ENCODE measurements around the gene ARRB1.

ARRB1 gene

GRCh38 chr11:75238595-75239440, 112.6 kb downstream of the ARRB1 start:
- ChIA-PET CTCF (interaction anchor here (0.8 to 17.1 kb wide), 7 partner anchors 9 to 216 kb away, joined by 3 to 496 read pairs (median 3); partner anchors contain the start of gene SLCO2B1), POLR2A (interaction anchor here (0.6 kb wide), 1 partner anchor 99 kb away, joined by 9 read pairs; no protein-coding TSS in a partner anchor)
- no peak for DNase-seq (ENCODE audit: extremely low spot score)
- TF ChIP-seq, protein P1, sequence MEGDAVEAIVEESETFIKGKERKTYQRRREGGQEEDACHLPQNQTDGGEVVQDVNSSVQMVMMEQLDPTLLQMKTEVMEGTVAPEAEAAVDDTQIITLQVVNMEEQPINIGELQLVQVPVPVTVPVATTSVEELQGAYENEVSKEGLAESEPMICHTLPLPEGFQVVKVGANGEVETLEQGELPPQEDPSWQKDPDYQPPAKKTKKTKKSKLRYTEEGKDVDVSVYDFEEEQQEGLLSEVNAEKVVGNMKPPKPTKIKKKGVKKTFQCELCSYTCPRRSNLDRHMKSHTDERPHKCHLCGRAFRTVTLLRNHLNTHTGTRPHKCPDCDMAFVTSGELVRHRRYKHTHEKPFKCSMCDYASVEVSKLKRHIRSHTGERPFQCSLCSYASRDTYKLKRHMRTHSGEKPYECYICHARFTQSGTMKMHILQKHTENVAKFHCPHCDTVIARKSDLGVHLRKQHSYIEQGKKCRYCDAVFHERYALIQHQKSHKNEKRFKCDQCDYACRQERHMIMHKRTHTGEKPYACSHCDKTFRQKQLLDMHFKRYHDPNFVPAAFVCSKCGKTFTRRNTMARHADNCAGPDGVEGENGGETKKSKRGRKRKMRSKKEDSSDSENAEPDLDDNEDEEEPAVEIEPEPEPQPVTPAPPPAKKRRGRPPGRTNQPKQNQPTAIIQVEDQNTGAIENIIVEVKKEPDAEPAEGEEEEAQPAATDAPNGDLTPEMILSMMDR (IDR thresholded peaks at IDR 0.05; ENCODE audit: control extremely low read depth, extremely low read depth, low read depth, missing control alignments), result no peak

DNA sequence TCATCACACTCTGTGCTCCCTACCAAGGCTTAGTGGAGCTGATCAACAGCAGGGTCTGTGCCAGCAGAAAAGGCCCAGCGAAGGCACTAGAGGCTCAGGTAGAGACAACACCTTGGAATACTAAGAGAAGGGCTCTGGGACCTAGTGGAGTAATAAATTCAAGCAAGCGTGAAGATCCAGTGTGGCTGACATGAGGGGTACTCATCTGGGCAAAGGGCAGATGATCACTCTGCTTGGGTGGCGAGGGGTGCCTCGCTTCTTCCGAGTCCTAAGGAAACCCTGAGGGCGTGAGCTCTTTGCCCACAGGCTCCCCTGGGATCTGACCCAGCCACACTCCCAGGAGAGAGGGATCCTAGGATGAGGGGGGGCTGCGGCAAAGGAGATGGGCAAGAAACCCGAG, 114.4 kb downstream of the ARRB1 start:
- ChIA-PET POLR2A (no interaction called here), CTCF (interaction anchor here (0.9 to 17.1 kb wide), 4 partner anchors 9 to 90 kb away, joined by 3 to 496 read pairs (median 41); partner anchors contain the start of gene SLCO2B1)
- no peak for DNase-seq (ENCODE audit: extremely low spot score)
- TF ChIP-seq, protein P1 (IDR thresholded peaks at IDR 0.05; ENCODE audit: control extremely low read depth, extremely low read depth, low read depth, missing control alignments), result no peak

DNA sequence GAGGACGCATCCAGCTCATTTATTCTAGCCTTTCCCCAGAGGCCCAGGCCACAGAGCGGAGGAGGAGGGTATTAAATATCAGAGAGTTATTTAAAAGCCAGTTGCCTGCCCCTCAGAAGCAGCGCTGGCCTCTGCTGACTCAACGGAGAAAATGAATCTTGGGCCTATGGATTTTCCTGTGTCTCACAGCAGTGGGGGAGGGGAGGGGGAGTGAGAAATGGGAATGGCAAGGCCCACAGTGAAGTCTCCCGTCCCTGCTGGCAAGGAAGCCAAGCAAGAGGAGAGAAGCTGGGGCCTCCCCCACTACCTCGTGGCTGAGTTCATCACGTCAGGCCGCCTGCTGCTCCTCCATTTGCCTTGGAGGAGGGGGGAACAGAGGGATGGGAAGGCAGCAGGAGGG, 115.4 kb downstream of the ARRB1 start:
- TF ChIP-seq, protein P1 (IDR thresholded peaks at IDR 0.05; ENCODE audit: control extremely low read depth, extremely low read depth, low read depth, missing control alignments), result no peak
- ChIA-PET POLR2A (no interaction called here), CTCF (interaction anchor here (2.1 kb wide), 1 partner anchor 13 kb away, joined by 12 read pairs; no protein-coding TSS in a partner anchor)
- no peak for DNase-seq (ENCODE audit: extremely low spot score)

GRCh38 chr11:75233754-75234172, 117.7 kb downstream of the ARRB1 start:
- no peak for DNase-seq (ENCODE audit: extremely low spot score)
- ChIA-PET CTCF (interaction anchor here (0.7 to 4.8 kb wide), 8 partner anchors 8 to 93 kb away, joined by 3 to 34 read pairs (median 3); partner anchors contain the start of gene TPBGL), POLR2A (no interaction called here)
- TF ChIP-seq, protein P1 (IDR thresholded peaks at IDR 0.05; ENCODE audit: control extremely low read depth, extremely low read depth, low read depth, missing control alignments), result no peak

- ChIA-PET POLR2A (no interaction called here), CTCF (interaction anchor here (1.0 to 4.8 kb wide), 7 partner anchors 9 to 491 kb away, joined by 3 to 34 read pairs (median 7); partner anchors contain the start of gene TPBGL)
- TF ChIP-seq, protein P1 (IDR thresholded peaks at IDR 0.05; ENCODE audit: control extremely low read depth, extremely low read depth, low read depth, missing control alignments), result no peak
- DNase-seq (ENCODE audit: extremely low spot score), result no peak
Measured at GRCh38 chr11:75230621-75231020, 120.8 kb downstream of the ARRB1 start.

DNA sequence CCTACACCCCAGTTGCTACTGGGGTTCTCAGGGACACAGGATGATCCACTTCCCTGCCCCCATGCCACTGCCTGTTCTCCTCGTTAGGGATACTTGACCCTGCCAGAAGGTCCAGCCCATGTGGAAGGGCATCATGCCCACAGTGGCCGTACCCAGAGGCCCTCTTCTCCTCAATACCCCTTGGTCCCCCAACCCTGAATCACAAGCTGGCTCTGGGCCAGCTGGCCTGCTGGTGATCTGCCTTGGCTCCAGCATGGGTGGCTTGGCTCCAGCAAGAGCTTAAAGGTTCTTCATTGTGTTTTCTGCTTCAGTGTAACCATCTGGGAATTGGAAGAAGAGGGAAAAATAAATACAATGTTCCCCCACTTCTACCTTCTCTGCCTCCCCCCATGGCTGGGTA, 122.0 kb downstream of the ARRB1 start:
- no peak for DNase-seq (ENCODE audit: extremely low spot score)
- ChIA-PET POLR2A (no interaction called here), CTCF (interaction anchor here (1.0 to 4.8 kb wide), 3 partner anchors 10 to 19 kb away, joined by 3 to 34 read pairs (median 5); partner anchors contain the start of gene TPBGL)
- TF ChIP-seq, protein P1 (IDR thresholded peaks at IDR 0.05; ENCODE audit: control extremely low read depth, extremely low read depth, low read depth, missing control alignments), result no peak
